ENCODE results near the gene CNIH3.
"Not testable (repeated sequence)": the region's sequence is repeated elsewhere in the genome, so short reads cannot be mapped to it uniquely, and the experiment has no call there.

CNIH3 gene

DNA sequence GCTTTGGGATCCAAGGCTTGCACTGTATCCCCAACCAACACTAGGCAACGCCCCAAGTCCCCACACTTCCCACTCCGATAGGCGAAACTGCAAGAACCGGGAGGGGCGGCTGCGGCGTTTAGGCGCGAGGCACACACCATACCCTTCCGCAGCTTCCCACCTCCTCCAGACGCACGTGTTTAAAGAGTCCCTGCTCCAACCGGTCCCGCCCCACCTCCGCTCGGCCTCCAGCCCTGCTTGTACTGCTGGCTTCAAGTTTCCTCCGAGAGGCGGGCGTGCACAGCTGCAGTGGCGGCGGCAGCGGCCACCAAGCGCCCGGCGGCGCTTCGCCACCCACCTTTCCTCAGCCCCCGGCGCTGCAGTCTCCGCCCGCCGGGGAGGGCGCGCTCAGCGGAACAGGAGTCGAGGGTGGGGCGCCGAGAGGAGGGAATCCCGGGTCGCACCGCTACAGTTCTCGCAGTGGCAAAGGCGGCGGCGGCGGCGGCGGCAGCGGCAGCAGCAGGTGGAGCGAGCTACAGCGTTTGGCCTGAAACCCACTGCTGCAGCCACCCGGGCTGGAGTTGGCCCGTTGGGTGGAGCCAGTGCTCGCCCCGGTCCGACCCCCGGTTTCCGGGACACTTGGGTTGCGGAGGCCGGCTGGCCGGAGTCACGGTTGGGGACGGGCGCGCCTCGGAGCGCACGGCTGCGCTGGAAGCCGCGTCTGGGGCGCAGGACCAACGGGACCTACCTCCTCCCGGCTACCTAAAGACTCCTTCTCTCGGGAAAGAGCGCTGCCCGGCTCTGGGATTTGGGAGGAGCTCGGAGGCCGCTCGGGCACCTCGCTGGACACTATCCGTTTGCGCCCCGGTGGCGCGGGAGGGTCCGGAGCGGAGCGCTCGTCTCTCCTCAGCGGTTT lies at the start of gene CNIH3:
CNIH3 (plus strand) TSS at position 457 of the 895 bp plus-strand sequence. CDS start 858 bp downstream, outside the sequence.
- no peaks in the 10 kb centered on the region for H3F3A ChIP-seq (ENCODE audit: insufficient read depth)
- H3K27ac ChIP-seq (ENCODE audit: low read depth, low read length) = no peak within 1 kb of the TSS
- H3K27me3 ChIP-seq (ENCODE audit: low read length) = no peaks in the 10 kb centered on the region
- no peaks in the 10 kb centered on the region for H3K9me3 ChIP-seq (ENCODE audit: insufficient read depth, low read length)
- TF ChIP-seq, protein P1, sequence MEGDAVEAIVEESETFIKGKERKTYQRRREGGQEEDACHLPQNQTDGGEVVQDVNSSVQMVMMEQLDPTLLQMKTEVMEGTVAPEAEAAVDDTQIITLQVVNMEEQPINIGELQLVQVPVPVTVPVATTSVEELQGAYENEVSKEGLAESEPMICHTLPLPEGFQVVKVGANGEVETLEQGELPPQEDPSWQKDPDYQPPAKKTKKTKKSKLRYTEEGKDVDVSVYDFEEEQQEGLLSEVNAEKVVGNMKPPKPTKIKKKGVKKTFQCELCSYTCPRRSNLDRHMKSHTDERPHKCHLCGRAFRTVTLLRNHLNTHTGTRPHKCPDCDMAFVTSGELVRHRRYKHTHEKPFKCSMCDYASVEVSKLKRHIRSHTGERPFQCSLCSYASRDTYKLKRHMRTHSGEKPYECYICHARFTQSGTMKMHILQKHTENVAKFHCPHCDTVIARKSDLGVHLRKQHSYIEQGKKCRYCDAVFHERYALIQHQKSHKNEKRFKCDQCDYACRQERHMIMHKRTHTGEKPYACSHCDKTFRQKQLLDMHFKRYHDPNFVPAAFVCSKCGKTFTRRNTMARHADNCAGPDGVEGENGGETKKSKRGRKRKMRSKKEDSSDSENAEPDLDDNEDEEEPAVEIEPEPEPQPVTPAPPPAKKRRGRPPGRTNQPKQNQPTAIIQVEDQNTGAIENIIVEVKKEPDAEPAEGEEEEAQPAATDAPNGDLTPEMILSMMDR (IDR thresholded peaks at IDR 0.05; ENCODE audit: insufficient read depth, low read length, poor library complexity, severe bottlenecking) = no peak
- no peak for TF ChIP-seq EZH2phosphoT487 (conservative IDR thresholded peaks at IDR 0.05; ENCODE audit: low read length)
- no peaks in the 10 kb centered on the region for H4K20me1 ChIP-seq (ENCODE audit: low read depth, low read length)
- no peaks in the 10 kb centered on the region for H3K79me2 ChIP-seq (ENCODE audit: insufficient read depth, low read length)
- H3K4me3 ChIP-seq (ENCODE audit: insufficient read depth, low read length, poor library complexity, severe bottlenecking) = no peak within 1 kb of the TSS
- no peak within 1 kb of the TSS for H3K9ac ChIP-seq (ENCODE audit: low read length)
- no peaks in the 10 kb centered on the region for H3K36me3 ChIP-seq (ENCODE audit: low read length)
- no peak within 1 kb of the TSS for H3K4me2 ChIP-seq (ENCODE audit: low read depth, low read length, poor library complexity, severe bottlenecking)
- no peaks in the 10 kb centered on the region for H3K9me2 ChIP-seq (replicated peaks; ENCODE audit: insufficient read depth, low read length)
- no peak within 1 kb of the TSS for H2AFZ ChIP-seq (ENCODE audit: low read depth, low read length, severe bottlenecking)

GRCh38 chr1:224566492-224566891 lies 49.6 kb upstream of the CNIH3 start:
- H3K9me3 ChIP-seq (ENCODE audit: insufficient read depth, low read length); H2AFZ ChIP-seq (ENCODE audit: low read depth, low read length, severe bottlenecking); H3K4me3 ChIP-seq (ENCODE audit: insufficient read depth, low read length, poor library complexity, severe bottlenecking); H3K27ac ChIP-seq (ENCODE audit: low read depth, low read length); H4K20me1 ChIP-seq (ENCODE audit: low read depth, low read length); H3K79me2 ChIP-seq (ENCODE audit: insufficient read depth, low read length); H3F3A ChIP-seq (ENCODE audit: insufficient read depth); H3K9ac ChIP-seq (ENCODE audit: low read length); H3K27me3 ChIP-seq (ENCODE audit: low read length); H3K9me2 ChIP-seq (replicated peaks; ENCODE audit: insufficient read depth, low read length); H3K4me2 ChIP-seq (ENCODE audit: low read depth, low read length, poor library complexity, severe bottlenecking); H3K36me3 ChIP-seq (ENCODE audit: low read length): not testable (repeated sequence)

DNA sequence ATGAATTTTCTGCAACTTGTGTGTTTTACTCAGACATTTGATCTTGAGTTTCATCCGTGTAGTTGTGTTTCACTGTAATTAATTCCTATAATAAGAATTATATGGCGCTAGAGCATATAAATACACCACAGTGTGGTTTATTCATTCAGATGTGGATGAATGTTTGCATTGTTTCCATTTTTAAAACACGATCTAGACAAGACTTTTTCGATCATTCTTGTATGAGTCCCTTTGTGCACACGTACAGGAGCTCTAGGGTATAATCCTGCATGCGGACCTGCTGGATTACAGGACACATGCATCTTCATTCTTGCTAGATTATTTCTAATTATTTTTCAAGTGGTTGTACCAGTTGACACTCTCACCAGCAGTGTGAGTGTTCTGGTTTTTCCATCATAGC lies 46.8 kb upstream of the CNIH3 start:
- Histone ChIP-seq H3K36me3 (ENCODE audit: low read length) (no peaks in the 10 kb centered on the region), H3K27me3 (ENCODE audit: low read length) (no peaks in the 10 kb centered on the region), H3K9ac (ENCODE audit: low read length) (no peak overlapping the region), H3K4me2 (ENCODE audit: low read depth, low read length, poor library complexity, severe bottlenecking) (no peak overlapping the region), H3K4me3 (ENCODE audit: insufficient read depth, low read length, poor library complexity, severe bottlenecking) (no peak overlapping the region), H3K79me2 (ENCODE audit: insufficient read depth, low read length) (no peaks in the 10 kb centered on the region), H3K27ac (ENCODE audit: low read depth, low read length) (no peak overlapping the region), H3K9me2 (replicated peaks; ENCODE audit: insufficient read depth, low read length) (no peaks in the 10 kb centered on the region), H4K20me1 (ENCODE audit: low read depth, low read length) (no peaks in the 10 kb centered on the region), H3F3A (ENCODE audit: insufficient read depth) (no peaks in the 10 kb centered on the region), H3K9me3 (ENCODE audit: insufficient read depth, low read length) (no peaks in the 10 kb centered on the region), H2AFZ (ENCODE audit: low read depth, low read length, severe bottlenecking) (no peak overlapping the region)
- no peak for TF ChIP-seq EZH2phosphoT487 (conservative IDR thresholded peaks at IDR 0.05; ENCODE audit: low read length)
- TF ChIP-seq, protein P1 (IDR thresholded peaks at IDR 0.05; ENCODE audit: insufficient read depth, low read length, poor library complexity, severe bottlenecking) = no peak

- H3K9ac ChIP-seq (ENCODE audit: low read length); H3K4me3 ChIP-seq (ENCODE audit: insufficient read depth, low read length, poor library complexity, severe bottlenecking); H4K20me1 ChIP-seq (ENCODE audit: low read depth, low read length); H3K36me3 ChIP-seq (ENCODE audit: low read length); H3F3A ChIP-seq (ENCODE audit: insufficient read depth); H3K9me3 ChIP-seq (ENCODE audit: insufficient read depth, low read length); H3K79me2 ChIP-seq (ENCODE audit: insufficient read depth, low read length); H2AFZ ChIP-seq (ENCODE audit: low read depth, low read length, severe bottlenecking); H3K4me2 ChIP-seq (ENCODE audit: low read depth, low read length, poor library complexity, severe bottlenecking); H3K27me3 ChIP-seq (ENCODE audit: low read length); H3K27ac ChIP-seq (ENCODE audit: low read depth, low read length); H3K9me2 ChIP-seq (replicated peaks; ENCODE audit: insufficient read depth, low read length): not testable (repeated sequence)
These were observed 44.1 kb upstream of the CNIH3 start for GRCh38 chr1:224571975-224572374.
